Tibial nerve (tissue), 4 donors: ENCODE results near the gene AFG3L2.

Experiments used
- EP300 ChIP-seq, 2 donors: sonication (generic); formaldehyde crosslinking; IDR thresholded peaks; one replicate each; pipeline ENCODE4 v1.6.1; 2017; ENCODE audit warnings: antibody characterized with exemption in 2 of 2, mild to moderate bottlenecking in 1 of 2
- POLR2A ChIP-seq, 2 donors: fragments of 450-650 bp; IDR thresholded peaks; one replicate each; pipeline ENCODE4 v1.6.1; 2017; ENCODE audit warnings: antibody characterized with exemption in 2 of 2, mild to moderate bottlenecking in 2 of 2, moderate library complexity in 2 of 2
- TF ChIP-seq, protein P1 (sequence below), 5 experiments: fragments of 200-600 bp in 3 of 5; fragments of 450-650 bp in 2 of 5; sonication (generic) in 3 of 5; IDR thresholded peaks; one replicate each; pipeline ENCODE4 v1.5.1; 2016 to 2019; ENCODE audit warnings: antibody characterized with exemption in 5 of 5, mild to moderate bottlenecking in 3 of 5, moderate library complexity in 2 of 5

GRCh38 chr18:12330766-12331165, 46.3 kb downstream of the AFG3L2 start:
- TF ChIP-seq, protein P1, sequence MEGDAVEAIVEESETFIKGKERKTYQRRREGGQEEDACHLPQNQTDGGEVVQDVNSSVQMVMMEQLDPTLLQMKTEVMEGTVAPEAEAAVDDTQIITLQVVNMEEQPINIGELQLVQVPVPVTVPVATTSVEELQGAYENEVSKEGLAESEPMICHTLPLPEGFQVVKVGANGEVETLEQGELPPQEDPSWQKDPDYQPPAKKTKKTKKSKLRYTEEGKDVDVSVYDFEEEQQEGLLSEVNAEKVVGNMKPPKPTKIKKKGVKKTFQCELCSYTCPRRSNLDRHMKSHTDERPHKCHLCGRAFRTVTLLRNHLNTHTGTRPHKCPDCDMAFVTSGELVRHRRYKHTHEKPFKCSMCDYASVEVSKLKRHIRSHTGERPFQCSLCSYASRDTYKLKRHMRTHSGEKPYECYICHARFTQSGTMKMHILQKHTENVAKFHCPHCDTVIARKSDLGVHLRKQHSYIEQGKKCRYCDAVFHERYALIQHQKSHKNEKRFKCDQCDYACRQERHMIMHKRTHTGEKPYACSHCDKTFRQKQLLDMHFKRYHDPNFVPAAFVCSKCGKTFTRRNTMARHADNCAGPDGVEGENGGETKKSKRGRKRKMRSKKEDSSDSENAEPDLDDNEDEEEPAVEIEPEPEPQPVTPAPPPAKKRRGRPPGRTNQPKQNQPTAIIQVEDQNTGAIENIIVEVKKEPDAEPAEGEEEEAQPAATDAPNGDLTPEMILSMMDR (IDR thresholded peaks at IDR 0.05), result no peak
- no peak for TF ChIP-seq POLR2A (IDR thresholded peaks at IDR 0.05)
- TF ChIP-seq EP300 (IDR thresholded peaks at IDR 0.05), result no peak
